K562 (cell line): Measurements from ENCODE around the gene PROK2. TPM values are rescaled to one million over a fixed set of nuclear protein-coding genes. Genes with fewer than 3 reads are reported as not detected.

ENCODE experiments used
- ADNP ChIP-seq: fragments of 200-800 bp; sonication (Bioruptor generic); IDR thresholded peaks from 2 replicates; pipeline ENCODE4 v1.6.1; 2016; ENCODE audit warnings: missing genetic modification characterization, missing compliant biosample characterization
- CLOCK ChIP-seq: fragments of 250-450 bp; sonication (Bioruptor Pico); IDR thresholded peaks from 2 replicates; pipeline ENCODE4 v1.4.0; 2020; ENCODE audit warnings: mild to moderate bottlenecking, moderate library complexity, borderline replicate concordance
- CREM ChIP-seq: IDR thresholded peaks from 2 replicates; pipeline ENCODE4 v1.6.1; 2014; ENCODE audit warnings: antibody characterized with exemption, low read depth
- HNRNPL ChIP-seq: fragments of 200-400 bp; formaldehyde crosslinking; IDR thresholded peaks from 2 replicates; pipeline ENCODE4 v1.6.1; 2017; ENCODE audit warnings: low read depth, mild to moderate bottlenecking, low read length
- MEF2D ChIP-seq: conservative IDR thresholded peaks from 2 replicates; pipeline ENCODE4 v1.6.1; 2016; ENCODE audit warnings: low read depth, missing genetic modification characterization, missing compliant biosample characterization
- NUFIP1 ChIP-seq: fragments of 450-650 bp; IDR thresholded peaks from 2 replicates; pipeline ENCODE4 v1.6.1; 2018; ENCODE audit not compliant: partially characterized antibody
- POLR2G ChIP-seq: fragments of 200-400 bp; formaldehyde crosslinking; IDR thresholded peaks from 2 replicates; pipeline ENCODE4 v1.6.1; 2017; ENCODE audit warnings: low read depth, mild to moderate bottlenecking, antibody characterized with exemption, low read length, moderate library complexity
- SNIP1 ChIP-seq: fragments of 450-650 bp; IDR thresholded peaks from 2 replicates; pipeline ENCODE4 v1.7.1; 2017; ENCODE audit warnings: low read depth, mild to moderate bottlenecking
- TCF7L2 ChIP-seq: fragments of 150-350 bp; IDR thresholded peaks from 2 replicates; pipeline ENCODE4 v1.6.1; 2016; ENCODE audit warnings: low read depth, mild to moderate bottlenecking, low read length, moderate library complexity
- ZNF318 ChIP-seq, 2 experiments: fragments of 450-650 bp; IDR thresholded peaks; 2 replicates each; pipeline ENCODE4 v1.6.1; 2016; ENCODE audit warnings: mild to moderate bottlenecking in 2 of 2, borderline replicate concordance in 1 of 2, low read depth in 1 of 2, moderate library complexity in 1 of 2
- polyA plus RNA-seq, 8 experiments: library from polyadenylated mRNA; depleted of rRNA in 4 of 8; stranded (reverse) in 5 of 8; unstranded in 3 of 8; fragments of >200 nt; fragmentation: Nextera tagmentation in 2 of 8; fragmentation: Illumina TruSeq in 1 of 8; extraction: Ambion mirVana in 2 of 8; extraction: Trizol in 1 of 8; gene quantifications; 2 replicates each; pipeline versions ENCODE4 v1.2.1 to v1.2.3, GENCODE V29; 2011 to 2014; ENCODE audit warnings: inconsistent platforms in 1 of 8, missing spikeins in 1 of 8
- total RNA-seq, 7 experiments: library from RNA; depleted of rRNA in 6 of 7; stranded (reverse); fragments of >200 nt in 6 of 7; fragmentation: Illumina TruSeq in 2 of 7; extraction: Trizol in 2 of 7; gene quantifications; 2 replicates each; pipeline versions ENCODE4 v1.2.1 to v1.2.3, GENCODE V29; 2011 to 2021; ENCODE audit warnings: low replicate concordance in 1 of 7

The PROK2 gene
- total and polyA plus RNA-seq, 9 of the 15 experiments (the other 6 are each of a cell fraction or from before 2014, with no cell fraction given): 0.07 to 0.13 TPM; not detected in 7

GRCh38 chr3:71725271-71725991 is 59.5 kb downstream of the PROK2 start, which contains the start of gene EIF4E3 (continued):
- TF ChIP-seq MEF2D (tag) (no peak), SNIP1 (no peak), HNRNPL (no peak), CREM (no peak), NUFIP1 (no peak), ADNP (no peak), TCF7L2 (no peak), POLR2G (no peak), ZNF318 (IDR thresholded peaks at IDR 0.05; ENCODE audit: borderline replicate concordance in 1 of 2, low read depth in 1 of 2) (no peak), CLOCK (CRISPR knock-in tag) (no peak)
